Large intestine (tissue), 12 donors: ENCODE data around the gene PLAC8. TPM values are rescaled to one million over a fixed set of nuclear protein-coding genes. Genes with fewer than 3 reads are reported as not detected.
"Not testable (repeated sequence)": the region's sequence is repeated elsewhere in the genome, so short reads cannot be mapped to it uniquely, and the experiment has no call there.

Source experiments
- DNase-seq, 2 donors: peaks; one replicate each; pipeline versions ENCODE4 v3.0.0 to v3.0.0-alpha.2; 2013
- H3K27ac ChIP-seq: one replicate; pipeline ENCODE4 v1.5.1; 2013; ENCODE audit warnings: low read length
- H3K27me3 ChIP-seq: 2 replicates; pipeline ENCODE4 v1.6.1; 2013; ENCODE audit warnings: low read length; ENCODE audit not compliant: control insufficient read depth, insufficient read depth
- H3K36me3 ChIP-seq: 2 replicates; pipeline ENCODE4 v1.6.1; 2013; ENCODE audit warnings: low read length; ENCODE audit not compliant: control insufficient read depth, insufficient read depth
- H3K4me1 ChIP-seq: one replicate; pipeline ENCODE4 v1.6.1; 2013; ENCODE audit warnings: low read length; ENCODE audit not compliant: control insufficient read depth, insufficient read depth
- H3K4me3 ChIP-seq: one replicate; pipeline ENCODE4 v1.5.1; 2013; ENCODE audit warnings: low read length
- H3K9me3 ChIP-seq: one replicate; pipeline ENCODE4 v1.6.1; 2013; ENCODE audit warnings: mild to moderate bottlenecking, low read depth, low read length, moderate library complexity; ENCODE audit not compliant: control insufficient read depth
- WGBS: methylation state at CpG from one replicate; pipeline ENCODE4 v1.1.5; 2013; ENCODE audit warnings: low lambda C conversion rate; ENCODE audit not compliant: insufficient coverage; 5-methylcytosine and 5-hydroxymethylcytosine counted together
- long read RNA-seq, 11 donors: transcript quantifications; one replicate each; lab custom pipeline, GENCODE V29; 2026
- polyA plus RNA-seq: library from polyadenylated mRNA; unstranded; fragments of 120-200 nt; gene quantifications from one replicate; pipeline ENCODE4 v1.2.1, GENCODE V29; 2013

The PLAC8 gene
- 114 TPM for polyA plus RNA-seq
- long read RNA-seq, donor 1, transcript PLAC8-201 (5 exons, 1,447 nt) = major isoform, 20 of 22 reads
- long read RNA-seq, donor 1, partial matches to known transcripts = 0 of 22 reads
- long read RNA-seq, donor 1, other reads (novel, unspliced or antisense) = 0 of 22 reads
- long read RNA-seq, donor 2, transcript PLAC8-201 (5 exons, 1,447 nt) = major isoform, 85 of 89 reads
- long read RNA-seq, donor 2, partial matches to known transcripts = 0 of 89 reads
- long read RNA-seq, donor 2, other reads (novel, unspliced or antisense) = 0 of 89 reads
- long read RNA-seq, donor 3, transcript PLAC8-201 (5 exons, 1,447 nt) = major isoform, 109 of 127 reads
- long read RNA-seq, donor 3, partial matches to known transcripts = 14 of 127 reads
- long read RNA-seq, donor 3, other reads (novel, unspliced or antisense) = 0 of 127 reads
- long read RNA-seq, donor 4, transcript PLAC8-201 (5 exons, 1,447 nt) = major isoform, 6 of 7 reads
- long read RNA-seq, donor 4, partial matches to known transcripts = 0 of 7 reads
- long read RNA-seq, donor 4, other reads (novel, unspliced or antisense) = 0 of 7 reads
- long read RNA-seq, donor 5, transcript PLAC8-201 (5 exons, 1,447 nt) = major isoform, 6 of 6 reads
- long read RNA-seq, donor 5, partial matches to known transcripts = 0 of 6 reads
- long read RNA-seq, donor 5, other reads (novel, unspliced or antisense) = 0 of 6 reads
- long read RNA-seq, donor 6, transcript PLAC8-203 (4 exons, 2,253 nt) = minor isoform, 5 of 145 reads
- long read RNA-seq, donor 6, transcript PLAC8-201 (5 exons, 1,447 nt) = major isoform, 105 of 145 reads
- long read RNA-seq, donor 6, partial matches to known transcripts = 30 of 145 reads
- long read RNA-seq, donor 6, other reads (novel, unspliced or antisense) = 0 of 145 reads
- long read RNA-seq, donor 7, transcript PLAC8-201 (5 exons, 1,447 nt) = major isoform, 22 of 24 reads
- long read RNA-seq, donor 7, partial matches to known transcripts = 0 of 24 reads
- long read RNA-seq, donor 7, other reads (novel, unspliced or antisense) = 0 of 24 reads
- long read RNA-seq, donor 8, transcript PLAC8-201 (5 exons, 1,447 nt) = major isoform, 102 of 120 reads
- long read RNA-seq, donor 8, partial matches to known transcripts = 10 of 120 reads
- long read RNA-seq, donor 8, other reads (novel, unspliced or antisense) = 0 of 120 reads
- long read RNA-seq, donor 9, transcript PLAC8-201 (5 exons, 1,447 nt) = major isoform, 62 of 70 reads
- long read RNA-seq, donor 9, partial matches to known transcripts = 0 of 70 reads
- long read RNA-seq, donor 9, other reads (novel, unspliced or antisense) = 0 of 70 reads
- long read RNA-seq, donor 10, transcript PLAC8-201 (5 exons, 1,447 nt) = major isoform, 110 of 123 reads
- long read RNA-seq, donor 10, partial matches to known transcripts = 7 of 123 reads
- long read RNA-seq, donor 10, other reads (novel, unspliced or antisense) = 0 of 123 reads
- long read RNA-seq, donor 11, transcript PLAC8-201 (5 exons, 1,447 nt) = major isoform, 48 of 53 reads
- long read RNA-seq, donor 11, partial matches to known transcripts = 0 of 53 reads
- long read RNA-seq, donor 11, other reads (novel, unspliced or antisense) = 0 of 53 reads

DNA sequence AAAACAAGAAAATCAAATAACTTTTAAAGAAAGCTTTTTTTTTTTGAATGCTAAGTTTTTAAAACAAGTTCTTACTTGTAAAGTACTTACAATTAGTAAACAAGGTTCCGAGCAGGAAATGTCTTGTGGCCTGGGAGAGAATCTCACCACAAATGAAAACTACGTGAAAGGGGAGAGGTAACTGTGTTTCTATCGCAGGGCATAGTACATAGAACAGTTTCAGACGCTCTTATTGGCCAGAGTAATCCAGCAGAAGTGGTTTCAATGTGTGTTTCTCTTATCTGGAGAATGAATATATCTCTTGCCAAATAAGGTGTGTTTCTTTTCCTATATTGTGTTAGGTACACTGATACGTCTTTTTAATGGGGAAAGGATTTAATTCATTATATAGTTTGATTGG, at the start of gene PLAC8:
TSS of gene PLAC8 (minus strand) at position 154 of the 400 bp plus-strand sequence. CDS start 6,808 bp downstream, outside the sequence.
- Histone ChIP-seq H3K4me1 (peaks cover 22% of the 10 kb centered on the region), H3K27ac (peak within 1 kb of the TSS; percentile 76), H3K36me3 (no peaks in the 10 kb centered on the region), H3K27me3 (no peaks in the 10 kb centered on the region), H3K4me3 (peak within 1 kb of the TSS; percentile 58), H3K9me3 (no peaks in the 10 kb centered on the region)
- peak; percentile 83 to 90 for DNase-seq
- WGBS = 20% methylated on average over 1 of the region's 5 CpGs

GRCh38 chr4:83153417-83153816, 38.9 kb upstream of the PLAC8 start:
- Histone ChIP-seq H3K27me3 (no peaks in the 10 kb centered on the region), H3K36me3 (no peaks in the 10 kb centered on the region), H3K27ac (peak overlapping the region; percentile 73), H3K9me3 (no peaks in the 10 kb centered on the region), H3K4me3 (no peak overlapping the region), H3K4me1 (peaks cover 10% of the 10 kb centered on the region)
- DNase-seq = peak; percentile 29 to 67
- WGBS = 59% methylated on average over 2 of the region's 2 CpGs

DNA sequence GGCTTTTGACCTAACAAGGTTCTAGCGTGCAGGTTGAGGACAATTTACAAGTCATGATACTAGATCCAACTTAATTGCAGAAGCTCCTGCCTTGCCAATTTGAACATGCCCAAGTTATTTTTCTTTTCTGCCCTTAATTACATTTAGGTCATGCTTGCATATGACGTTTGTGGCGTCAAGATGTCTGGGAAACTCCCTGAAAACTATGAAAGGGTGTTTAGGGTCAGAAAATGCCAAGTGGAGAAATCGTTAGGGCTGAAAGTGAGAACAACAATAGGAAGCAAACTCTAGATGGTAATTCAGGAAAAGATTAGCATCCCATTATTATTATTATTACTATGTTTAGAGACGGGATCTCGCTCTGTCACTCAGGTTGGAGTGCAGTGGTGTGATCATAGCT, 38.2 kb upstream of the PLAC8 start:
- no peaks in the 10 kb centered on the region for H3K9me3 ChIP-seq
- DNase-seq = no peak
- no peaks in the 10 kb centered on the region for H3K36me3 ChIP-seq
- H3K4me3 ChIP-seq = no peak overlapping the region
- WGBS = no CpG with 5 or more reads among the region's 6 CpGs
- no peaks in the 10 kb centered on the region for H3K27me3 ChIP-seq
- peaks cover 10% of the 10 kb centered on the region for H3K4me1 ChIP-seq
- H3K27ac ChIP-seq = no peak overlapping the region

GRCh38 chr4:83151651-83152050, 37.1 kb upstream of the PLAC8 start:
- H3K4me3 ChIP-seq = no peak overlapping the region
- no peaks in the 10 kb centered on the region for H3K27me3 ChIP-seq
- H3K36me3 ChIP-seq = no peaks in the 10 kb centered on the region
- H3K4me1 ChIP-seq = peaks cover 10% of the 10 kb centered on the region
- no peak overlapping the region for H3K27ac ChIP-seq
- DNase-seq = no peak
- H3K9me3 ChIP-seq = no peaks in the 10 kb centered on the region

GRCh38 chr4:83150653-83151330, 36.3 kb upstream of the PLAC8 start:
- Histone ChIP-seq H3K4me3 (no peak overlapping the region), H3K9me3 (no peaks in the 10 kb centered on the region), H3K27ac (peak overlapping the region; percentile 71), H3K36me3 (no peaks in the 10 kb centered on the region), H3K27me3 (no peaks in the 10 kb centered on the region), H3K4me1 (peaks cover 10% of the 10 kb centered on the region)
- 100% methylated on average over 2 of the region's 8 CpGs for WGBS
- peak; percentile 34 to 77 for DNase-seq

DNA sequence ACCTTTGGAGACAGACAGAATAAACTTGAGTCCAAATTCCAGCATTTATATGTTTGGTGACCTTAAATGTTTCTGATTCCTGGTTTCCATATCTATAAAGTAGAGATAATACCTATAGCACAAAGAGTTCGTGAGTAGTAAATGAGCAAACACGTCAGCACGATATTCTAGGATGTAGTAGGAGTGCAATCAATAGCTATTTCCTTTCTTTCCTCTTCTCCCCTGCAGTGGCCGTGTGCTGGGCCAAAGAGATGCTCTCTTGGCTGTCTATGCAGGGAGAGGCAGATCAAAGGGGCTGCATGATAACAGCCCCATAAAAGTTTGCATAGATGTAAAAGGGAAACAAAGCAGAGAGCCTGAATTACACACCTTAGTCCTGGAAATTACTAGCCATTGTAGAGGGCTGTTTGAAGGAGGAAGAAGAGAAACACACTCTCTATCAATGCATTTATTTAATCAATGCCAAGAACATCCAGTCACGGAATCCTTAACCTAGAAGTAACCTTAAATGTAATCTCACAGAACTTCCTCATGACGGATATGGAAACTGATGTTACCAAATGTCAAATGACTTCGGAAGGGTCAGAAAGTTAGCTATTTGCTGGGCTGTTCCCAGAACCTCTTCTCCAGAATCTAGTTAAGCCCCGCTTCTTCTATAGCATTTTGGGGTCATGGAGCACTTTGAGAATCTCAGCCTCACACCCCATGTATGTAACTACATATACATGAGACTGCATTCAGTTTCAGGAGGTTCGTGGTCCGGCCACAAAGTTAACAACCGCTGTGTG, 35.5 kb upstream of the PLAC8 start:
- Histone ChIP-seq H3K4me3 (no peak overlapping the region), H3K36me3 (no peaks in the 10 kb centered on the region), H3K4me1 (peaks cover 10% of the 10 kb centered on the region), H3K9me3 (no peaks in the 10 kb centered on the region), H3K27ac (peak overlapping the region; percentile 71), H3K27me3 (no peaks in the 10 kb centered on the region)
- DNase-seq = peak; percentile 50 to 82
- 44% methylated on average over 2 of the region's 11 CpGs for WGBS

DNA sequence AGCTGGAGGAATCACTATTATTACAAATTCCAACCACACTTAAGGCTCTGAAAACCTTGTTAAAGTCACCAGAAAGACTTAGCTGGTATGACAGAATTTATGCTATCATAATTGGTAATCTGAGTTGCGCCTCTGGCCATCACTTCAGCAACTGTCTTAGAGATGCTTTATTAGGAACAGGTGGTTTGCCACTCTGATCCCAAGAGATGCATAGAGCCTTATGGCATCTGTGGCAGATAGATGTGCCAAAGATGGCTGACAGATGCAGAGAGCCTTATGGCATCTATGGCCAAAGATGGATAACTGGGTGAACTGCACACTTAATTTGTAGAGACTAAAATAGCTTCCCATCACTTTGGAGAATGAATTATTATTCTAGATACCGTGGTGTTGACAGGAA, 32.3 kb upstream of the PLAC8 start:
- Histone ChIP-seq H3K9me3 (no peaks in the 10 kb centered on the region), H3K4me1 (peaks cover 10% of the 10 kb centered on the region), H3K27me3 (no peaks in the 10 kb centered on the region), H3K4me3 (no peak overlapping the region), H3K36me3 (no peaks in the 10 kb centered on the region), H3K27ac (no peak overlapping the region)
- DNase-seq = no peak
- no CpG with 5 or more reads among the region's 2 CpGs for WGBS

- H3K9me3 ChIP-seq, H3K27ac ChIP-seq, H3K4me3 ChIP-seq, H3K36me3 ChIP-seq, H3K4me1 ChIP-seq, DNase-seq, H3K27me3 ChIP-seq: not testable (repeated sequence)
- no CpG with 5 or more reads among the region's 5 CpGs for WGBS
These were observed 31.2 kb upstream of the PLAC8 start for GRCh38 chr4:83145776-83146175.
